ENCODE results near the gene CYGB. TPM values are rescaled to one million over a fixed set of nuclear protein-coding genes. Genes with fewer than 3 reads are reported as not detected.
"Not testable (repeated sequence)": the region's sequence is repeated elsewhere in the genome, so short reads cannot be mapped to it uniquely, and the experiment has no call there.

The CYGB gene
- total RNA-seq, 4 donors from 2014 or later = 2.8 to 18.2 (median 10.4) TPM

DNA sequence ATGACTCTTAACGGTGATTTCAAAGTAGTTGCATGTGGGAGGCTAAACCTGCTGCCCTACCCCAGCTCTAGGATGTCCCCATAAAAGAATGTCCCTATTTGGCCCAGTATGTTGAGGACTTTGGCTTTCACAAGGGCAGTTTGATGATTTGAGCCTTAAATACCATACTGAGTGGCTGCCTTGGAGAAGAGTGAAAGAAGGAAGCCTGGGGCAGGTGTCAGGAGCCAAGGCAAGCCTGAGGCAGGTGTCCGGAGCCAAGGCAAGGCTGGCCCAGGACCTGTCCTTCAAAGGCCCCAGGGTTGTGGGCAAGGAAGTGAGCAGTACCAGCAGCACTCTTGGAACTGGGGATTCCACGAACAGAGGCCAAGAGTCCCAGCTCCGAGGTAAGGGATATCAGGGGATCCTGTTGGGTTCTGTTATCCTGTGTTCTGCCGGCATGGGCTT is 29.5 kb upstream of the CYGB start:
- WGBS = 55% methylated on average over 5 of the region's 5 CpGs
- Histone ChIP-seq H3K4me3 (no peak overlapping the region), H3K36me3 (peaks cover 35% of the 10 kb centered on the region), H3K4me1 (peaks cover 40% of the 10 kb centered on the region), H3K27me3 (no peaks in the 10 kb centered on the region), H3K27ac (peak overlapping the region; percentile 29), H3K9me3 (no peaks in the 10 kb centered on the region)
- DNase-seq (ENCODE audit: low spot score in 2 of 2) = no peak
- TF ChIP-seq EP300 (IDR thresholded peaks at IDR 0.05) (no peak), POLR2A (IDR thresholded peaks at IDR 0.05) (no peak), POLR2AphosphoS5 (IDR thresholded peaks at IDR 0.05) (no peak)
- TF ChIP-seq, protein P1, sequence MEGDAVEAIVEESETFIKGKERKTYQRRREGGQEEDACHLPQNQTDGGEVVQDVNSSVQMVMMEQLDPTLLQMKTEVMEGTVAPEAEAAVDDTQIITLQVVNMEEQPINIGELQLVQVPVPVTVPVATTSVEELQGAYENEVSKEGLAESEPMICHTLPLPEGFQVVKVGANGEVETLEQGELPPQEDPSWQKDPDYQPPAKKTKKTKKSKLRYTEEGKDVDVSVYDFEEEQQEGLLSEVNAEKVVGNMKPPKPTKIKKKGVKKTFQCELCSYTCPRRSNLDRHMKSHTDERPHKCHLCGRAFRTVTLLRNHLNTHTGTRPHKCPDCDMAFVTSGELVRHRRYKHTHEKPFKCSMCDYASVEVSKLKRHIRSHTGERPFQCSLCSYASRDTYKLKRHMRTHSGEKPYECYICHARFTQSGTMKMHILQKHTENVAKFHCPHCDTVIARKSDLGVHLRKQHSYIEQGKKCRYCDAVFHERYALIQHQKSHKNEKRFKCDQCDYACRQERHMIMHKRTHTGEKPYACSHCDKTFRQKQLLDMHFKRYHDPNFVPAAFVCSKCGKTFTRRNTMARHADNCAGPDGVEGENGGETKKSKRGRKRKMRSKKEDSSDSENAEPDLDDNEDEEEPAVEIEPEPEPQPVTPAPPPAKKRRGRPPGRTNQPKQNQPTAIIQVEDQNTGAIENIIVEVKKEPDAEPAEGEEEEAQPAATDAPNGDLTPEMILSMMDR (IDR thresholded peaks at IDR 0.05) = no peak

DNA sequence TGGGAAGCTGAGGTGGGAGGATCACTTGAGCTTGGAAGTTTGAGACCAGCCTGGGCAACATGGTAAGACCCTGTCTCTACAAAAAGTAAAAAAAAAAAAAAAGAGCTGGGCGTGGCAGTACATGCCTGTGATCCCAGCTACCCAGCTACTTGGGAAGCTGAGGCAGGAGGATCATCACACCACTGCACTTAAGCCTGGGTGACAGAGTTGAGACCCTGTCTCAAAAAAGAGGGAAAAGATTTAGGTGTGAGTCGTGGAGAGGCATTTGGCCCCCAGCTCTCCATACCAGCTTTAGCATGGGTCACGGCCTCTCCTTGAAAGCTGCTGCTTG is 29.1 kb upstream of the CYGB start:
- WGBS = 55% methylated on average over 3 of the region's 3 CpGs
- Histone ChIP-seq H3K27me3 (no peaks in the 10 kb centered on the region), H3K36me3 (peaks cover 35% of the 10 kb centered on the region), H3K4me1 (peaks cover 45% of the 10 kb centered on the region), H3K27ac (peak overlapping the region; percentile 29), H3K9me3 (no peaks in the 10 kb centered on the region), H3K4me3 (no peak overlapping the region)
- no peak for DNase-seq (ENCODE audit: low spot score in 2 of 2)
- TF ChIP-seq, protein P1 (IDR thresholded peaks at IDR 0.05) = no peak
- no peak for TF ChIP-seq POLR2A (IDR thresholded peaks at IDR 0.05)
- no peak for TF ChIP-seq POLR2AphosphoS5 (IDR thresholded peaks at IDR 0.05)
- TF ChIP-seq EP300 (IDR thresholded peaks at IDR 0.05) = no peak

GRCh38 chr17:76565728-76566612 is 28.5 kb upstream of the CYGB start:
- H3K4me1 ChIP-seq = peaks cover 51% of the 10 kb centered on the region
- H3K36me3 ChIP-seq = peaks cover 40% of the 10 kb centered on the region
- TF ChIP-seq POLR2A (IDR thresholded peaks at IDR 0.05) (no peak), EP300 (IDR thresholded peaks at IDR 0.05) (no peak), POLR2AphosphoS5 (IDR thresholded peaks at IDR 0.05) (no peak)
- TF ChIP-seq, protein P1 (IDR thresholded peaks at IDR 0.05) = no peak
- no peak overlapping the region for H3K27ac ChIP-seq
- H3K4me3 ChIP-seq = no peak overlapping the region
- H3K9me3 ChIP-seq = no peaks in the 10 kb centered on the region
- WGBS = 86% methylated on average over 14 of the region's 14 CpGs
- DNase-seq (ENCODE audit: low spot score in 2 of 2) = no peak
- no peaks in the 10 kb centered on the region for H3K27me3 ChIP-seq

DNA sequence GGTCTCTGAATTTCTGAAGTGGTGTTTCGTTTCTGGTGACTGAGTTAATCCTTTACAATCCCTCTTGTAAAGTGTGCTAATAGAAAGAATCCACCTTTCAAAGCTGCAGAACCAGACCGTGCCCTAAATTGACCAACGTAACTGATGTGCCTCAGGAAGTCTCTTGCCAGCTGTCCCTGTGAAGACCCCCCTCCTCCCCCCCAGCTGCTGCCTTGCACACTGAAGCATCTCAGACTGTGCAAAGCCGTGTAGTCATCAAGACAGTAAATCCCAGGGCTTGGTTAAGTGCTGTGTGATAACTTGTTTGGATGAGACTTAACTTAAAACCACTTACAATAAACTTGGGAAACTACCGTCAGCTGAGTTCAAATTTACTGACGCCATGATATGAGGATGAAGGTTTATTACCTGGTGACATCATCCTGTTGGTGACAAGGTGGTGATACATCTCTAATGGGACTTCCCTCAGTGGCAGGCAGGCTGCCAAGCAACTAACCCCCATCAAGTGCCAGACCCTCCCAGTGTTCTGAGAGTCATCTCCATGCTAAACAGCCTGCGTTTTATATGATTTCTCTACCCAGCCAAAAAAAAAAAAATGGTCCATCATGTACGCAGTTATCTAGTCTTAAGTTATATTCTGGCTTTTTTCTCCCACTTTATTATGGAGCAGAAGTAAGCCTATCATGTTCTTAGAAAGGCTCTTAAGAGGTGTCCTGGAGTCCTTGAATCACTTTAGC is 27.6 kb upstream of the CYGB start:
- DNase-seq (ENCODE audit: low spot score in 2 of 2); H3K4me3 ChIP-seq; H3K9me3 ChIP-seq; H3K27me3 ChIP-seq; H3K27ac ChIP-seq: not testable (repeated sequence)
- H3K36me3 ChIP-seq = peaks cover 40% of the 10 kb centered on the region
- H3K4me1 ChIP-seq = peaks cover 59% of the 10 kb centered on the region
- WGBS = 56% methylated on average over 7 of the region's 8 CpGs

DNA sequence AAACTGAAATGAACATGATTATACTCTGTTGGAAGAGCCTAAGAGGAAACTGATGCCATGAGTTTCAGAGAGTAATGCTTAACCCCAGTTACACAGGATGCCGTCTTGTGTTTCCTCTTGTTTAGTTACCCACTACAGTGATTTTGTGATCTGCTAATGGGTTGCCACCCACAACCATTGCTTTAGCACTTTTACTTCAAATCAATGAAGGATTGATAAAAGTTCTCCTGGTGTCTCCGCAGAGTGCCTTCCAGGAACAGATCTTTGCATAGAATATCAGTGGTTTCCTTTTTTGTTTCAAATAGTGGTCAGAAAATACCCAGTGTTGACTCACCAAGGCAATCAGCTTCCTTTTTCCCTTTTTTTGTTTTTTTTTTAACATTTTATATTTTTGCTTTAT is 25.9 kb upstream of the CYGB start:
- H3K36me3 ChIP-seq = peaks cover 40% of the 10 kb centered on the region
- not testable (repeated sequence) for DNase-seq (ENCODE audit: low spot score in 2 of 2); H3K4me3 ChIP-seq; H3K27ac ChIP-seq; H3K27me3 ChIP-seq; H3K9me3 ChIP-seq
- WGBS = 58% methylated on average over 2 of the region's 2 CpGs
- peaks cover 65% of the 10 kb centered on the region for H3K4me1 ChIP-seq

- WGBS = 22% methylated on average over 6 of the region's 6 CpGs
- no peak for DNase-seq (ENCODE audit: low spot score in 2 of 2)
- peaks cover 60% of the 10 kb centered on the region for H3K4me1 ChIP-seq
- H3K27ac ChIP-seq = no peak overlapping the region
- no peaks in the 10 kb centered on the region for H3K27me3 ChIP-seq
- H3K9me3 ChIP-seq = no peaks in the 10 kb centered on the region
- H3K4me3 ChIP-seq = no peak overlapping the region
- TF ChIP-seq POLR2A (IDR thresholded peaks at IDR 0.05) (no peak), EP300 (IDR thresholded peaks at IDR 0.05) (no peak), POLR2AphosphoS5 (IDR thresholded peaks at IDR 0.05) (no peak)
- TF ChIP-seq, protein P1 (IDR thresholded peaks at IDR 0.05) = no peak
- peaks cover 40% of the 10 kb centered on the region for H3K36me3 ChIP-seq
These were observed 25.2 kb upstream of the CYGB start for GRCh38 chr17:76562734-76563148.
